SJCRH30 (cell line): ENCODE results near the gene TNS3. TPM values are rescaled to one million over a fixed set of nuclear protein-coding genes. Genes with fewer than 3 reads are reported as not detected.

Source experiments
- DNase-seq, 2 experiments: peaks; one replicate each; pipeline ENCODE4 v3.0.0-alpha.2; 2015 to 2020
- H3K27ac ChIP-seq: fragments of 250-450 bp; sonication (Bioruptor Pico); 2 replicates; pipeline ENCODE4 v1.5.1; 2020; ENCODE audit warnings: mild to moderate bottlenecking, moderate library complexity
- H3K27me3 ChIP-seq: fragments of 250-450 bp; sonication (Bioruptor Pico); 2 replicates; pipeline ENCODE4 v1.5.1; 2020; ENCODE audit warnings: mild to moderate bottlenecking, moderate library complexity
- H3K36me3 ChIP-seq: fragments of 250-450 bp; sonication (Bioruptor Pico); 2 replicates; pipeline ENCODE4 v1.5.1; 2020; ENCODE audit warnings: mild to moderate bottlenecking, moderate library complexity
- H3K4me1 ChIP-seq: fragments of 250-450 bp; sonication (Bioruptor Pico); 2 replicates; pipeline ENCODE4 v1.5.1; 2020; ENCODE audit warnings: mild to moderate bottlenecking, moderate library complexity
- H3K4me3 ChIP-seq: fragments of 250-450 bp; sonication (Bioruptor Pico); 2 replicates; pipeline ENCODE4 v1.5.1; 2020; ENCODE audit warnings: mild to moderate bottlenecking, moderate library complexity
- H3K9me3 ChIP-seq: fragments of 250-450 bp; sonication (Bioruptor Pico); replicated peaks from 2 replicates; pipeline ENCODE4 v1.5.1; 2020; ENCODE audit warnings: mild to moderate bottlenecking, moderate library complexity
- total RNA-seq: library from RNA; depleted of rRNA; stranded (reverse); fragments of >200 nt; shearing (Covaris generic); gene quantifications from 2 replicates; pipeline ENCODE4 v1.2.3, GENCODE V29; 2014

Gene TNS3
- total RNA-seq, 1 experiment from 2014 or later: 65.1 TPM

DNA sequence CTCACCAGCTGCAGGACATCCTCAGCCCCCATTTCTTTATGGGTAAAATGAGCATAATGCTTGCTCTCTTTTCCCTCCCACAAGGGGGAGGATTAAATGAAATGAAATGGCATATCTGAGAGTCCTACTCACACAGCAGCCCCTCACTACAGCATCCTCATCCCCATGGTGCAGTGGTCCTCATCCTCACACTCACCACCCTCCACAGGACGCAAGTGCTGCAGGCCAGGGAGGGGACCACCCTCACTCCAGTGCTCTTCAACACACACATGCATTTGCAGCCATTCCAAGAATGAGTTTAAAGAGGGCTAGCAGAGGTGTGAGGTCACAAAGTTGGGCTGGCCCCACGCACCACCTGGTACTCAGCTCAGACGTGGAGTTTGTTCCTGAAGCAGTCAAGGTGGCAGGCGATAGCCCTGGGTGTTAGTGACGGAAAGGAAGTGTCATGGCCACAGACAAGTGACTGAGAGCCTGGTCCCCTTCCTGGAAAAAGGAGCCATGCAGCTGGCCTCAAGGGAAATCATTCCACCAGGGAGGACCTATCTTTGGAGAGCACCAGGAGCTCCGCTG is 234.0 kb downstream of the TNS3 start:
- no peak overlapping the region for H3K4me3 ChIP-seq
- peaks cover 19% of the 10 kb centered on the region for H3K36me3 ChIP-seq
- no peak for DNase-seq
- no peaks in the 10 kb centered on the region for H3K4me1 ChIP-seq
- no peak overlapping the region for H3K27ac ChIP-seq
- no peaks in the 10 kb centered on the region for H3K9me3 ChIP-seq
- H3K27me3 ChIP-seq: no peaks in the 10 kb centered on the region

DNA sequence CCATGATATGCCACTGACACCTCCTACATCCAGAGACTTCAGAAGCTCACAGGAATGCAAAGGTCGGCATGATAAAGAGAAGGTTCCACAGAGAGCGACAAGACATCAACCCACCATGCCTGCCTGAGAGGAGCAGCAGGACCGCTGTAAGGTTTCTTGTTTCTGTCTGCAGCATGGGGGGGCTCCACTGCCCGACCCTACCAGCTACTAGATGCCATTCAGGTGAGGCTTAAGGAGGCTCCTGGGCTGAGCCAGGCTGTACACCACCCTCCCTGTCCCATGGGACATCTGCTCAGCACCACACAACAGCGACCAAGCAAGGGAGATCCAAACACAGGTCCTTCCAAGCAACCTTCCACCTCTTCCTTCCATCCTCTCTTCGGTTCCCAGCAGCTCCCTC is 234.6 kb downstream of the TNS3 start:
- no peaks in the 10 kb centered on the region for H3K9me3 ChIP-seq
- no peaks in the 10 kb centered on the region for H3K27me3 ChIP-seq
- no peak overlapping the region for H3K4me3 ChIP-seq
- H3K4me1 ChIP-seq: no peaks in the 10 kb centered on the region
- no peak for DNase-seq
- peaks cover 23% of the 10 kb centered on the region for H3K36me3 ChIP-seq
- no peak overlapping the region for H3K27ac ChIP-seq

DNA sequence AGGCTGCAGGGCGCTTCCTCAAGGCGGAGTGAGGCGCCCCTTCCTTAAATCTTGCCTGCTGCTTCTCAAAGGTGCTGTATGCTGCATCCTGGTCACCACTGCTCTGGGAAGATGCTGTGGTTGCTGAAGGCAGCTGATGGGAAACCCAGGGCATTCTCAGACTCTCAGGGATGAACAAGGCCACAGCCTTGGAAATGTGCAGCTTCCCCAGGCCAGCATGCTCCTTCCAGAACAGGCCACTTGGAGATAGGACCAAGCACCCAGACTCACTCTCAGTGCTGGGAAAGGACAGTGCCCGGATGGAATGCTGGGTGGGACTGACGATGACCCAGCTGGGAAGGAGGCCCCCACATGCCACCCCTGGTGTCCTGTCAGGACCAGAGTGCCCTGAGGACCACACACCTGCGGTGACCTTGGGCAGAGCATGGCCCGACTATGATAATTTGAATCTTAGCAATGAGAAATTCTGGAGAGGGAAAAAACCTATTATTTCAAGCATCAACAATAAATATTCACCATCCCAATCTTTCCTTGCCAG is 235.5 kb downstream of the TNS3 start:
- H3K36me3 ChIP-seq: peaks cover 25% of the 10 kb centered on the region
- no peaks in the 10 kb centered on the region for H3K9me3 ChIP-seq
- no peaks in the 10 kb centered on the region for H3K27me3 ChIP-seq
- DNase-seq: no peak
- H3K4me3 ChIP-seq: no peak overlapping the region
- H3K4me1 ChIP-seq: no peaks in the 10 kb centered on the region
- H3K27ac ChIP-seq: no peak overlapping the region

DNA sequence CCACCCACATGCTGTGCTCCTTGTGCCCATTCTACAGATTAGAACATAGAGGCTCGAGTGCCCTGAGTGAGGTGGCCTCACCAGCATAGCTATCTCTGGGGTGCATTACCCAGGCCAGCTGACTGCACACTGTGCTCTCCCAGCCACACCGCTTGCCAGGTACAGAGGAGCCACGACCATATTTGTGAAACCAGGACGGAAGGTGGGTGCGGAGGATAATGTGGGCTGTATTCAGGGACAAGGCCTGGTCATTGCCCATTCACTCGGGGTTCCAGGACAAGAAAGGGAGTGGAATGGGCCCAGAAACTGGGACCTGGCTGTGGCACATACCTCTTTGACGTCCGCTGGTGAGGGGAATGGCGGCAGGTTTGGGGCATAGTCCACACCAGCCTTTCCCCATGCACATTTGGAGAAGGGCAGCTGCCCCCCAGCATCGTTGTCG is 236.0 kb downstream of the TNS3 start:
- no peaks in the 10 kb centered on the region for H3K4me1 ChIP-seq
- no peaks in the 10 kb centered on the region for H3K27me3 ChIP-seq
- no peak overlapping the region for H3K27ac ChIP-seq
- H3K4me3 ChIP-seq: no peak overlapping the region
- peaks cover 28% of the 10 kb centered on the region for H3K36me3 ChIP-seq
- DNase-seq: no peak
- H3K9me3 ChIP-seq: no peaks in the 10 kb centered on the region

DNA sequence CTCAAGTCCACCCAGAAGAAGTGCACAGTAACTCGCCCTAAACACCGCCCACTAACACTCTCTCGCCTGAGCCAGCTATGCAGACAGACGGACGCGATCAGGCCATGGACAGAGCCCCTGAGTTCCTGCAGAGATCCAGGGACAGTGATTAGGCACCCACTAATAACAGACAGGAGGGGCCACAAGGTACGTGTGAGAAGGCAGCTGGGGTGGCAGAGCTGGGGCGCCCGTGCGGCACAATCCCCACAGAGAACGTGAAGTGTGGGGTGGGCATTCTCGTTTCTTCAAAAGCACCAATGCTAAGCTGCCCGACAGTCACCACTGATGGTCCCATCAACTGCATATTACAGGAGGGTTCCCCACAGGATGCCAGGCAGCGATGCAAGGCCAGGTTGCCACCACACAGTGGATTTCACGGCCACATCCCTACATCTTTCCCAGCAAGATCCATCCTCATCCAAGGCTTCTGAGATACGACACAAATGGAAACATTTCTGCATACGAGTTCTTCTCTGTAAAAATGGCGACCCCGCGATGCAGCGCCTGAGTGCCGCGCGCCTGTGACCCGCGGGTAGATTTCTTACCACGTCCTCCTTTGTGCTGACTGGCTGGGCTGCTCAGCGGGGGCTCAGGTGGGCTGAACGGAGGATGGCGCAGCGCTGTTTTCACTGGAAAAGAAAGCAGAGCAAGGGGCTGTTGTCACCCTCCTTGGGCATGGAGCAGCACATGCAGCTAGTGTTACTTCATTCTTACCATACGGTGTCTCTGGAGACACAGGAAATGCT is 237.5 kb downstream of the TNS3 start:
- Histone ChIP-seq H3K9me3 (no peaks in the 10 kb centered on the region), H3K4me3 (no peak overlapping the region), H3K27ac (no peak overlapping the region), H3K4me1 (no peaks in the 10 kb centered on the region), H3K27me3 (no peaks in the 10 kb centered on the region), H3K36me3 (peaks cover 28% of the 10 kb centered on the region)
- no peak for DNase-seq

DNA sequence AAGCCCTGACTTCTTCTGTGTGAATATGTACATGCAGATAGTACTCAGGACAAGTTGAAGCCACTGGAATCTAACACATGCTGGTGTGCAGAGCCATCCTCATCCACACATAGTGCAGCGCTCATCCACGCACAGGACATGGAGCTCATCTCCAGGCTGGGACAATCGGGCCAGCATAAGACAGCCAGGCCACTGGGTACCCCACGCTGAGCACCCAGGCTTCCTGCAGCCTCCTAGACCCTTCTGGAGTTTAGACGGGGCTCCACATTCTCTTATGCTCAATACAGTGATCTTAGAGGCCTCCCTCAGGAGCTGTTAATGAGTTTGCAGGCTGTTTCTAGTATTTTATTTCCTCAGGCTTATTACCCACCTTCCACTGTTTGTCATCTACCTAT is 238.9 kb downstream of the TNS3 start:
- Histone ChIP-seq H3K27me3 (no peaks in the 10 kb centered on the region), H3K4me1 (no peaks in the 10 kb centered on the region), H3K27ac (no peak overlapping the region), H3K4me3 (no peak overlapping the region), H3K36me3 (peaks cover 34% of the 10 kb centered on the region), H3K9me3 (no peaks in the 10 kb centered on the region)
- no peak for DNase-seq

DNA sequence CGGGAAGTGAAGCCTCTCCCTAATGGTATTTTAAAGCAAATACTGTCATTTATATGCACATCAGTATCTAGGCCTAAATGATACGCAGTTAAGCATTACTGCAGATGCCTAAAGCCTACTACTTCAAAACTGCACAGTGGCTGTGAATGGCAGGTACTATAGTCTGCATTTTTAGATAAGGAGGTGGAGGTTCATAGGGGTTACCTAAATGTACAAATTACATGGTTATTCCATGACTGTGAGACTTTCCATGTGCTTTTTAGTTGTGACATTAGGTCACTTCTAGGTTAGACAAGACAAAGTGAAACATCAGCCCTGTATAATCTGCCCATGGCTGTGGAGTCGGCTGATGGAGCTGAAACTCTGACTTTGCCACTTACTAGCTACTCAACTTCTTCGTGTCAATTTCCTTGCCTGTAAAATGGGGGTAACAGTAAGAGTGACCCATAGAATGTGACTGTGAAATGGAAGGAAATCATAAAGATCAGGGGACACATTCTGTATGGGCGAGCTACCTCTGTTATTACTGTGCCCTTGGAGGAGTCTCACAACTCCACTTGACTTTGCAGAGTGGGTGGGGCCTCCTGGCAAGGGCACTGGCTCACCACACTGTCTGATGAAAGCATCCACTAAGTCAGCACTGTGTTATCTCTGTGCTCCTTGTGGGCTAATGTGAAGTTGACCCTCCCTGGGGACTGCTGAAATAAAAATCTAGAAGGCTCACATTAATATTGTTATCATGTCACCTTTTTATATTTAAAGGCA is 239.4 kb downstream of the TNS3 start:
- H3K36me3 ChIP-seq: peaks cover 39% of the 10 kb centered on the region

DNA sequence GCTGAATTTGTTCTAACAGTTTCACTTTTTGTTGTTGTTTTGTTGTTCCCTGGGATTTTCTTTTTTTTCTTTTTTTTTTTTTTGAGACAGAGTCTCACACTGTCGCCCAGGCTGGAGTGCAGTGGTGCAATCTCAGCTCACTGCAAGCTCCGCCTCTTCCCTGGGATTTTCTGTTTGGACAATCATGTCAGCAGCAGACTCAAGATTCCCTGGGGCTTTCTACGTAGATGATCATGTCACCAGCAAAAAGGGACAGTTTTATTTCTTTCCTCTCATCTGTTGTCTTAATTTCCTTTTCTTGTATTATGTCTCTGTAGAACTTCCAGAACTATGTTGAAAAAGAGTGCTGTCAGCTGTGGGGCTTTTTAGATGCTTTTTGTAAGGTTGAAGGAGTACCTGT is 241.4 kb downstream of the TNS3 start:
- Histone ChIP-seq H3K36me3 (peaks cover 36% of the 10 kb centered on the region), H3K27ac (no peak overlapping the region), H3K4me3 (no peak overlapping the region), H3K9me3 (no peaks in the 10 kb centered on the region), H3K27me3 (no peaks in the 10 kb centered on the region), H3K4me1 (peaks cover 19% of the 10 kb centered on the region)
- DNase-seq: no peak

More for the DNA sequence above, 239.4 kb downstream of the TNS3 start:
- Histone ChIP-seq H3K4me3 (no peak overlapping the region), H3K27ac (no peak overlapping the region), H3K27me3 (no peaks in the 10 kb centered on the region), H3K9me3 (no peaks in the 10 kb centered on the region), H3K4me1 (peaks cover under 1% of the 10 kb centered on the region; the same call in 1 of the 2 replicates)
- no peak for DNase-seq

DNA sequence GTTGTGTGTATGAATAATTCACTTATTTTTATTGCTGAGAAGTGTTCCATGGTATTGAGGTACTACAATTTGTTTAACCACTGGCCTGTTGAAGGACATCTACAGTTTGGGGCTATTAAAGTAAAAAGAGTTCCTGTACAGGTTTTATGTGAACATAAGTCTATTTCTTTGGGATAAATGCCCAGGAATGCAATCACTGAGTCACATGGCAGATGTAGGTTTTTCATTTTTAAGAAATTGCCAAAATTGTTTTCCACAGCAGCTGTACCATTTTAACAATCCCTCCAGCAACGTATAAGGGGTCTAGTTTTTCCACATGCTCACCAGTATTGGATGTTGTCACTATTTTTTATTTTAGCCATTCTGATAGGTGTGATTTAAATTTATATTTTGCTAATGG is 243.9 kb downstream of the TNS3 start:
- H3K4me1 ChIP-seq: peaks cover 23% of the 10 kb centered on the region
- H3K36me3 ChIP-seq: peaks cover 40% of the 10 kb centered on the region
- no peaks in the 10 kb centered on the region for H3K9me3 ChIP-seq
- no peak overlapping the region for H3K27ac ChIP-seq
- no peak for DNase-seq
- H3K27me3 ChIP-seq: no peaks in the 10 kb centered on the region
- no peak overlapping the region for H3K4me3 ChIP-seq

DNA sequence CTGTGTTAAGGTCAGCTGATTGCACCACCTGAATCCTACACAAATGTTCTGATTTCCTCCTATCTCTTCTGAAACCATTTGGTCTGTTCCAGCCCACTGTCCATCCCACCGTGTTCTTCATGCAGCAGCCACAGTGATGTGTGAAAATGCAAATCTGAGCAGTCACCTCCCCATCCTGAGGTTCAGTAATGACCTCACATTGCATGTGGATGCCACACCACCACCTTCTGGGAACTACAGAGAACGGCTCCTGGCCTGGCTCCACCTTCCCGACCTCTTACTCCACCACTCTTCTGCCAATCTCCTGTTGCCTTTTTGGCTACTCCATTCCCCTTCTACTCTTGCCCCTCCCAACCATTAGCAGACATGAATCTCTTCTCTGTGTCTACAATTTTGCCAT is 244.4 kb downstream of the TNS3 start:
- Histone ChIP-seq H3K27ac (no peak overlapping the region), H3K36me3 (peaks cover 38% of the 10 kb centered on the region), H3K27me3 (no peaks in the 10 kb centered on the region), H3K4me1 (peaks cover 23% of the 10 kb centered on the region), H3K9me3 (no peaks in the 10 kb centered on the region), H3K4me3 (no peak overlapping the region)
- DNase-seq: no peak

DNA sequence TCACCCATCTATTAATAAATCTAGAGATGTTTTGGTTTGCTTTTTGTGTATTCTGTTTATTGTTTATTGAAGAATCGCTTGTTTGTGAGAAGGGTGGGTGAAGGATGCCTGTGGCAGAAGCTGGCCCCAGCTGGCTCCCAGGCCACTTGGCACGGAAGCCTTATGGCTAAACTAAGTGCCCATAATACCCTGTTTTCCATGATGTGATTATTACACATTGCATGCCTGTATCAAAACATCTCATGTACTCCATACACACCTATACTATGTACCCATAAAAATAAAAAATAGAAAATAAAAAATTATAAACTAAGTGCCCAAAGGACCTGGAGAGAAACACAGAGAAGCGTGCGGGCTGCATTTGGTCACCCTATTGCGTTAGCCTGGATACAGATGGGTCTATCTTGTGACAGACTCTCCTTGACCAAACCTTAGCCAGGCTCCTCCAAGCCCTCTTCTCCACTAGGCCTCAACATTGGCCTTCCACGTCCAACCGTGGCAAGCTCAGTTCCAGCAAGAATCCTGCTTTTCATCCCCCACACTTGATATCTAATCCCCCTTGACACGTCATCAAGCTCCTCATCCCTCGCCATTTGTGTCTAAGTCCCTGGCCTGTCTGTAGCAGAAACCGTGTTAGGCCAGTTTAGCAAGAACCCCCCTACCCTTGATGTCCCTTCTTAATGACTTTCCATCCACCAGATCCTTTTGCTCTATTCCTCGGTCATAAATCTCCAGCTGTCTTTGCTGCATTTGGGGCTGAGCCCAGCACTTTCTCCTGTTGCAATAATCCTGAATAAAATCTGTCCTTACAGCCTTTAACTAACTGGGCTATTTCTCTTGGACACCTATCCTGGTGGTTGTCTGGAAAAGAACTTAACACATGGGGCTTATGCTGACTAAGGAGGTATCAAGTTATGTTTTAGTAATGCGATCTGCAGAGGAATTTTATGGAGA is 245.2 kb downstream of the TNS3 start:
- H3K27me3 ChIP-seq: no peaks in the 10 kb centered on the region
- no peaks in the 10 kb centered on the region for H3K9me3 ChIP-seq
- no peak for DNase-seq
- H3K4me1 ChIP-seq: peaks cover 23% of the 10 kb centered on the region
- H3K4me3 ChIP-seq: no peak overlapping the region
- H3K27ac ChIP-seq: no peak overlapping the region
- peaks cover 39% of the 10 kb centered on the region for H3K36me3 ChIP-seq

DNA sequence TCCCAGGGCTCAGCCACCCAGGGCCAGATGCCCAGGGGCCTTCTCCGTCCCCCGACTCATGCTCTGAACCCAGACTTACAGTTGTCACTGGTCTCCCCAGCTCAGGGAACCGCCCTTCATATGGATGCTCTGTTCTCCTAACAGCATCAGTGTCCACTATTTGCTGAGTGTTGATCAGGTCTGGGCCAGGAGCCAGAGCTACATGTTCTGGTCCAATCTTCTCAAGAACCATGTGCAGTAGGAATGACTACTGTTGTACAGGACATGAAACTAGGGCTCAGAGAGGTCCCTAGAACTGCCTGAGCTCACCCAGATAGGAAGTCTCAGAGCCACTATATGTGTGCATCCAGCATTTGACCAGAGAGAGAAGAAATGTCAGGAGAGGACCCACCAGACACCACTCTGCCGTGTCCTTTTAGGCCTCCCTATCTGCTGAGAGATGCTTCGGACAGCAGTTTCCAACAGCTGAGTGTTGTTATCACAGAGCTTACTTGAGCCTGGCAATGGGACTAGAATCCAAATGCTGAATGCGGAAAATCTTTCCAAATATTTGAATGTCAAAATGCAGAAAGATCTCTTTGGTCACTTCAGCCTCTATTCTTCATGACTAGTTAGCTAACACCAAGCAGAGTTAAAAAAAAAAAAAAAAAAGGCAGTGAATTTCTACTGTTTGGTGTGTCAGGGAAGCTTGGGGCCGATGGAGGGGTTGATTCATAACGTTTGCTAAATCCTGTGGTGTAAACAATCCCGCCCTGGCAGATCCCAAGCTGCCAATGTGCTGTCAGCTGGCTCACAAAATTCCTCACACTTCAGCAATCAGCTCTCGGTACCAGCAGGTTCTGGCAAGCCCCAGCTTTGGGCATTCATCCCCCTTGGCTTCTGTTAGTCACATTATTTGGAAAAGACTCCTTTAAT is 246.1 kb downstream of the TNS3 start:
- Histone ChIP-seq H3K4me1 (peaks cover 23% of the 10 kb centered on the region), H3K27me3 (no peaks in the 10 kb centered on the region), H3K36me3 (peaks cover 36% of the 10 kb centered on the region), H3K27ac (no peak overlapping the region), H3K9me3 (no peaks in the 10 kb centered on the region), H3K4me3 (no peak overlapping the region)
- DNase-seq: peak in 1 of 2 experiments; percentile 34

DNA sequence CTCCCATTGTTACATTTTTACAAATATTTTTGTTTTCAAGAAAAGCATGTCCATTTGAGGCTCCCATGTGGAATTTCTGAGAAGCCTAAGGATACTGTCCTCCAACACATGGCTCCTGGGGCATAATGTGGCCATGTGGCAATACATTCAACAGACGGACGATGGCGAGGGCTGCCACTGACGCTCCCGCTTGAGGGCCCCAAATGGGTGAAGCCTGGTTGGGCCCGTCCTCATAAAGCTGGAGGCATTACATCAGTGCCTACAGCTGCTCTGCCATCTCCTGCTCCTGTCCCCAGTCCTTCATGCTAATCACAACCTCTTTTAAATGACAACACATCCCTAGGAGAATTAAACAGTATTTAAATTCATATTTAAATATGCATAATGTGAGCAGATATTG is 246.8 kb downstream of the TNS3 start:
- Histone ChIP-seq H3K4me3 (no peak overlapping the region), H3K27ac (no peak overlapping the region)

More for the DNA sequence above, 246.8 kb downstream of the TNS3 start:
- DNase-seq: no peak
- H3K9me3 ChIP-seq: no peaks in the 10 kb centered on the region
- H3K36me3 ChIP-seq: peaks cover 36% of the 10 kb centered on the region
- H3K4me1 ChIP-seq: peaks cover 23% of the 10 kb centered on the region
- H3K27me3 ChIP-seq: no peaks in the 10 kb centered on the region
